Eye (tissue), 1 donor: ENCODE measurements around the gene ORMDL2.

ENCODE experiments used
- DNase-seq: peaks from one replicate; pipeline ENCODE4 v3.0.0-alpha.2; 2015

ORMDL2 gene, protein sequence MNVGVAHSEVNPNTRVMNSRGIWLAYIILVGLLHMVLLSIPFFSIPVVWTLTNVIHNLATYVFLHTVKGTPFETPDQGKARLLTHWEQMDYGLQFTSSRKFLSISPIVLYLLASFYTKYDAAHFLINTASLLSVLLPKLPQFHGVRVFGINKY

DNA sequence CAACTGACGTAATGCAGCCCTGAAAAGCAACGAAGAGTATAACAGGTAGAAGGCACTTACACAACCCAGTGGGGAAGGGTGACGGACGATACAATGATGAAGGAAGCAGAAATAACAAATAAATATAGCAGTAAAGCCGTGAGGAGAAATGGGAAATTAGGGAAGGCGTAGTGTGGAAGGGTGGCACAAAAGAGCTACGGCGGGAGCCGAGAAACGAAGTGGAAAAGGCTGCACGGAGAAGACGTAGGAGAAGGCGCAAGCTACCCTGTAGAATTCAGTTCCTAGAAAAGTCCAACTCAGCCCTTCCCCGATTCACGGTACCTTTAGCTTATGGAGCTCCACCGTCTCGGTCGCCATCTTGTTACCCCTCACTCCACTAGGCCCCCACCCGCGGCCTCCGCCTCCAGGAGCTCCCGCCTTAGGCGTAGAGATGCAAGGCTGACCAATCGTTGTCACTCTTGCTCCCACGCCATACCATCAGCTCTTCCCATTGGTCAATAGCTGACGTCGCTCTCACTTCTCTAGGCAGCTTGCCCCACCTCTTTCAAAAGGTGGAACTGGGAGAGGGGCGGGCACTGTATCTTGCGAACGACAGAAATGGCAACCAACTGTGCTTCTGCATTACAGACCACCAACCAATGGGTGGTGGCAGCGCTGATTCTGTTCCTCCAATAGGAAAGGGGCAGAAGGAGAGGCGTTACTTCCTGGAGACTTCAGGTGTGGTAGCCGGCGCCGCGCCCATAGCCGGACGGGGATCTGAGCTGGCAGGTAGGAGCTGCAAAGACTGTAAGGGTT is at the start of gene ORMDL2, which contains the start of gene SARNP:
TSS of gene ORMDL2 (plus strand) at position 697 of the 795 bp plus-strand sequence. CDS start 959 bp downstream, outside the sequence.
TSS of gene SARNP (minus strand) at position 380 of the 795 bp plus-strand sequence. CDS start at position 357, 23 bp downstream.
- DNase-seq = peak; percentile 100

DNA sequence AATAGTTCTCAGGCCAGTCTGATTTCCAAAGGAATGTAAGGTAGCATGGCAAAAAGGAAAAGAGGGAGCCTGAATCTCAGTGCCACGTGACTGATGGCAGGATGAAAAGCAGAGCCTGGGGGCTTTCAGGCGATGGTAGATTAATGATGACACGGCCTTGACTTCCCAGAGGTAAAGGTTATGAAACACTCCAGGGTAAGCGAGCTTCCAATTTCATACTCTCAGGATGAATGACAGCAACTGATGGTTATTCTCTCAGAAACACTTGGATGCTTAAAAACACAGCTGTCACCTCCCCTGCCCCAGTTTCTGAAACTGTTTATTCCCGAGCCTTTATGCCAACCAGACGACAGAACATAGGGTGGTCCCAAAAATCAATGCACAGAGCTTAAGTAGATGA is 46.1 kb upstream of the ORMDL2 start:
- peak; percentile 65 for DNase-seq

DNA sequence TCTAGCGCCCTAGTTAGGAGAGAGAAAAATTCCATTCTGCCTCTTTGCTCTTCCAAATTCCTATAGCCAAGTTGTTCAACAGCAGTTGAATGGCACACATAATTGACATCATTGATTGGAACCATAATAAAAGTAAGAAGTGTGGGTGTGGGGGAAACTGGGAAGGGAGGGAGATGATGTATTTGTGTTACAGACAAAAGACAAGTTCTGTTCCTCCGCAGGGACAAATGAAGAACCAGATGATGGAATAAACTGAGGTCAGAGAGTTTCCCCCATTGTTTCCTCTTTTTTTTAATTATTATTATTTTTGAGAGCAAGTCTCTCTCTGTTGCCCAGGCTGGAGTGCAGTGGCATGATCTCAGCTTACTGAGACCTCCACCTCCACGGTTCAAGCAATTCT is 40.0 kb upstream of the ORMDL2 start:
- no peak for DNase-seq

DNA sequence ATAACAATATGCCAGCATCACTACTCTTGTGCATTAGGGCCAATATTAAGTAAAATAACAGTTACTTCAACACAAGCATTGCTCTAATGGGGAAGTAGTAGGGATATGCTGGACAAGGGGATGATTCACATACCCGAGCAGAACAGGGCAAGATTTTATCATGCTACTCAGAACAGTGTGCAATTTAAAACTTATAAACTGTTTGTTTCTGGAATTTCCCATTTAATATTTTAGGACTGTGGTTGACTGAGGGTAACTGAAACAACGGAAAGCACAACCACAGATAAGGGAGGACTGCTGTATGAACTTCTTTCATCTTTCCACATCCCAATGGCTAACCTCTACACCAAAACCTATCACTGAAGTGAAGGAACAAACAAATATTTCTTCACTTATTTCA is 37.2 kb upstream of the ORMDL2 start:
- no peak for DNase-seq

DNA sequence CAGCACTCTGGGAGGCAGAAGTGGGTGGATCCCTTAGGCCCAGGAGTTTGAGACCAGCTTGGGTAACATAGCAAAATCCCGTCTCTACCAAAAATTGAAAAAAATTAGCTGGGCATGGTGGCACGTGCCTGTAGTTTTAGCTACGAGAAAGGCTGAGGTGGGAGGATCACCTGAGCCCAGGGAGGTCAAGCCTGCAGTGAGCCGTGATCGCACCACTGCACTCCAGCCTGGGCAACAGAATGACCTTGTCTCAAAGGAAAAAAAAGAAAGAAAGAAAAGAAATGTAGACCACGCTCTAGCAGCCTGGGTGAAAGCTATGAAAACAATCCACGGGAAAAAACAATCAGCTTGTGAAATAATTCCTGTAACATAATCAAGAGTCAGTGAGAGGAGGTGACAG is 29.3 kb upstream of the ORMDL2 start:
- no peak for DNase-seq

DNA sequence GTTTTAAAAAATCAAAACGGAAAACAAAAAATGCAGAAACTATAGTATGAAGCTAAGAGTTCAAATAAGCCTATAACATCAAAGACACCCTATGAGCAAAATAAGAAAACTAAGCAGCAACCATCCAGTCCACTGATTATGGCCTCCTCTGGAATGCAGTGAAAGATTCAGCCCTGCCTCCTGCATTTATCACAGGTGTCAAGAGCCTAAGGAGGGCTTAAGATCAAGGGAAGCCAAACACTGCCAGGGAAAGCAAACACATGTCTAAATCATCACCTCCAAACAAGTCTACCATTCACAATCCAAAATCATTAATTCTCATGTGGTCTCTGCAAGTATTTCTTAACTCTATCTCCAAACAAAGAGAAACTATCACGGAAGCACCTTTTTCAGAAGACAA is 28.7 kb upstream of the ORMDL2 start:
- DNase-seq = no peak

DNA sequence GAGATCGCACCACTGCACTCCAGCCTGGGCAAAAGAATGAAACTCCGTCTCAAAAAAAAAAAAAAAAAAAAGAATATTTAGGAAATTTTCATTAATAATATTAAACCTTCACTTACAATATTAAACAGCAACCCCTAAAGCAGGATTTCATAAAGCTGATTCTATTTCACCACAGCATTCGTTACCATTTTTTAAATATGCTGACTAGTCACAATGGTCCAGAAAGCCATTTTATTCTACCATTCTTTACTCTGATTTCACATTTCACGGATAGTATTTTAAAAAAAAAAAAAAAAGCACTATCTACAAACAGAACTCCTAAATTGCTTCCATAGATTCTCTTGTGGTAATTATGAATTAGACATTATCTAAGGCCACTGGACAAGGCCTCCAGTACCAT is 27.9 kb upstream of the ORMDL2 start:
- DNase-seq = no peak

DNA sequence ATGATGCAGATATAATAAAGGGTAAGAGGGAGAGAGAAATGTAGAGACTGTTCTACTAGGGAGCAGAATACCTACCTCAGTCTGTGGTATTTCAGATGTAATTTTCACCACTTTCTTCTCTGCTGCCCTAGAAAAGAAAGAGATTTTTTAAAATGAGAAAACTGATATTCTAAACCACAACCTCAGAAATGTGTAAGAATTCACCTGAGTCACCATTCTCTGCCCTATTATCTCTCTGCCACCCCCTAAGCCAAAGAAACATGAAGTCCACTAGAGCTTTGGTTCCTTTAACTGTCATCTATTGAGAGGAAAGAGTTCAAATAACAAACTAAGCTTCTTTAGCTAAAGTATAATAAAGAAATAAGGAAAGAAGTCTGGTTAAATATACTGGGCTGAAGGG is 21.9 kb upstream of the ORMDL2 start:
- no peak for DNase-seq

DNA sequence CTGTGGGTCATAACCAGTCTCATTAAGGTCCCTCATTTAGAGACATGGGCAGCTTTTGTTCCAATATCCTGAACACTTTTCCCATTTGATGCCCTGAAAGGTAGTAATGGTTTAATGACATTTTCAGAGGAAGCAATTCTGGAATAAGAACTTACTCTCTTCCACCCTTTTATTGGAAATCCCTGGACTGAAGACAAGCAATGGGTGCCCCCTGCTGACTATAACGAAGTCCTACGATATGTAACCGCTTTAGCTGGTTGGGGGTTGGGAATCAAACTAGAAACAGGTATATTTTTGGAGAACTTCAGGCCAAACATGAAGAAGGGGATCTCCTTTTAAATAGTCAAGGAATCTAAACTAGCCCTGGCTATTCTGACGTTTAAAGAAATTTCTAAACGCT is 20.8 kb upstream of the ORMDL2 start:
- DNase-seq = peak; percentile 80

DNA sequence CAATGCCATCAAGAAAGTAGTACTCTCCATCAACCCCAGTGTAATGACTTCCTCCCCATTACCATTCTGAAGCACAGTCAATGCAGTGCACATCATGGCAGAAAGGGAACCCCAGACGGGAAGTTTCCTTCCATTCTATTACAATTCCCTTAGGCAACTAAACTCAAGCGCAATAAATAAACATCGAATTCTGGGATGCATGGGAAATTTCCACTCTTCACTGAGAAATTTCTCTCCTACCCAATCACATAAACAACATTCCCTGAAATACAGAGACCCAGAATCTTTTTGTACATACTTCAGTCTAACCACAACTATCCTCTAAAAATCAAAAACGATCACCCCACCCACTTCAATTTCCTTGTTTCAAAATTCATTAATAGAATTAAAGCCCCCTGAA is 20.3 kb upstream of the ORMDL2 start:
- no peak for DNase-seq

DNA sequence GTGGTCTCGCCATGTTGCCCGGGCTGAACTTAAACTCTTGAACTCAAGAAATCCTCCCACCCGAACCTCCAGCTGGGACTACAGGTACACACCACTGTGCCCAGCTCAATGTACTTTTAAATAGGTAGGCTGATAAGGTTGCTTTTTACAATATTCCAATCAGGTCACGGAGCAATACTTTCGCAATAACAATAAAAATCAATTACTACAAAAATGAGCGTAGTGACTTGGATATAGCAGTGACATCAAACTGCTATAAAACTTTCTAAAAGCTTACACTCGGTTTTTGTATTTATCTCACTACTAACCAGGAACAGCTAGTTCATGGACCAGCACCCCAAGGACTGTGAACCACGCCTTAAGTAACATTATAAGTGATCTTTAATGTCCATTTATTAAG is 10.9 kb upstream of the ORMDL2 start:
- DNase-seq = no peak

DNA sequence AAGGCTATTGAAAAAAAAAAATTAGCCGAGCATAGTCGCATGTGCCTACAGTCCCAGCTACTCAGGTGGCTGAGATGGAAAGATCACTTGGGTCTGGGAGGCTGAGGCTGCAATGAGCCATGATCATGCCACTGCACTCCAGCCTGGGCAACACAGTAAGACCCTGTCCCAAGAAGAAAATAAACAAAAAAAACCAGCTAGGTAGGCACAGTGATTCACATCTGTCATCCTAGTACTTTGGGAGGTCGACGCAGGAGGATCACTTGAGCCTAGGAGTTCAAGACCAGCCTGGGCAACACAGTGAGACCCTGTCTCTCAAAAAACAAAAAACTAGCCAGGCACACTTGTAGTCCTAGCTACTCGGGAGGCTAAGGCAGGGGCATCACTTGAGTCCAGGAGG is 8.6 kb upstream of the ORMDL2 start:
- DNase-seq = no peak

DNA sequence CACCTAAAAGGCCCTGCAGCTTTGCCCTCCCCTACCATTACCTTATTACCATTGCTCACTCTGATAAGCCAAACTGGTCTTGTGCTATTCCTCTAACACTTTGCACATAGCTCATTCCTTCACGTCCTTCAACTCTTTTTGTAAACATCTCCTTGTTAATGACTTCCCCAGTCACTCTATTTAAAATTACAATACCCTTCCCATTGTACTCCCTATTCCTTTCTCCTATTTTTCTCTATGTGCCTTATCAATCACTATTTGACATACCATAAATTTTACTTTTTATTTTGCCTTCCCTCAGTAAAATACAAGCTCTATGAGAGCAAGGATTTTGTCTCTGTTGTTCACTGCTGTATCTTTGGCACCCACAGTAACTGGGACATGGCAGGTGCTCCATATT is 5.8 kb upstream of the ORMDL2 start:
- no peak for DNase-seq

DNA sequence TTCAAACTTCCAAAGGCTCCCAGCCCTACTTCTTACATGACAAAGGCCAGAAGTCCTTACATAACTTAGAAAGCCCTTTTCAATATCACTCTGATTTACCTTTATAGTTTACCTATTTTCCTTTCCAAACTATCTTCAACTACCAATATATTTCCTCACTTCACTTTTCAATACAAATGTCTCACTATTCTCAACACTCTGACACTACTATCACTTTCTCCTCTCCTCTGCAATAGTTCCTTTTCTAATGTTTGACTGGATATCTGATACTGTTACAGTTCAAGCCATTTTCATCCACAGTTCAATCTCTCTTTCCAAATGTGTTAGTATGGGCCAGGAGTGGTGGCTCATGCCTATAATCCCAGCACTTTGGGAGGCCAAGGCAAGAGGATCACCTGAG is 3.6 kb upstream of the ORMDL2 start:
- no peak for DNase-seq

DNA sequence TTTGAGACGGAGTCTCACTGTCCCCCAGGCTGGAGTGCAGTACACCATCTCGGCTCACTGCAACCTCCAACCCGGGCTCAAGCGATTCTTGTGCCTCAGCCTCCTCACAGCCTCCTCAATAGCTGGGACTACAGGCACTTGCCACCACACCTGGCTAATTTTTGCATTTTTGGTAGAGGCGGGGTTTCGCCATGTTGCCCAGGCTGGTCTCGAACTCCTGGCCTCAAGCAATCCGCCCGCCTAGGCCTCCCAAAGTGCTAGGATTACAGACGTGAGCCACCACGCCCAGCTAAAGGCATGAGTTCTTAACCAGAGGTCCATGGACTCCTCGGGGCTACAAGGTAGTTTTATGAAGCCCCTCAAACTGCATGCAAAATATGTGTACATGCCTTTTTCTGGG is 2.4 kb upstream of the ORMDL2 start:
- DNase-seq = no peak

DNA sequence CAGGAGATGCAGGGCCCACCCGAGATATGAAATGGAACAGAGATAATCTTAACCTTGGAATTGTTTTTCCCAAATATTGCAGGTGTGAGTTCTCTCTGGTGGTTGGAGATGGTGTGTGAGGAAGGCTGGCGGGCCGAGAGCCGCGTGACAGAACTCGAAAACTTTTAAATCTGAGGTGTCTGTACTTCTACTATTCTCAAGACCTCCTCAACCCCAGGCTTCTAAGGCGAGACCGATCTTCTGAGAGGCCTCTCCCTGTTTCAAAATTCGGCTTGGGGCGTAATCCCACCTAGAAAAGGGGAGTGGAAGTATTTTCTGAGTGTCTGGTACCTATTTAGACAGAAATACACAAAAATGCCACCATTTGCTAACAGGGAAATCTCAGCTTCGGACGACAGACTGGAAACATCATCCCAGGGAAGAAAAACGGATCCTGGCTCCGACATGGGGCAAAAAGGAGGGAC is 928 bp upstream of the ORMDL2 start:
- DNase-seq = no peak

DNA sequence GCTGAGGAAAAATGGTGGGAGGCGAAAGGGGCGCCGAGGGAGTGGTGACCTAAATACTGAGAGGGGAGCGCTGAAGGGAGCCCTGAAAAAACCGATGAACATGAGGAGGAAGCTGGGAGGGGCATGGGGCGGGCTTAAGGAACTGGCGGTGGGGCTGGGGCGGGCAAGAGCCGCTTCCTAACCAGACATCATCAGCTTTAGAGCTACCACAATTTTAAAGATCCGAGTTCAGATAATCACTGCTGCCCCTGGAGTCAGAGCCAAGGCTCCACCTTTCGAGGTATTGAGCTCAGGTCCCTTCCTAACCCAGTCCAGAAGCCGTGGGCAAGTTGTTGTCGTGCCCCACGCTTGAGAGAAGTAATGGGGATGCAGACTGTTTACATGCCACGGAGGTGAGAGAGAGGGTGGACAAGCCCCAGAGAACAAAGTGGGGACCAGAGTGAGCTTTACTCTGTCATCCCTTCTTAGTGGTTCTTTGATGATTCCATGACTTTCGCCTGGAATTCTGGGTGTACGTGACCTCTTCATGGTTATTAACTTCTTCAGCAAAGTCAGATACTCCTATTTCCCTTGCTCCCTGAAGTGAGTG is 393 bp downstream of the ORMDL2 start:
- DNase-seq = no peak

DNA sequence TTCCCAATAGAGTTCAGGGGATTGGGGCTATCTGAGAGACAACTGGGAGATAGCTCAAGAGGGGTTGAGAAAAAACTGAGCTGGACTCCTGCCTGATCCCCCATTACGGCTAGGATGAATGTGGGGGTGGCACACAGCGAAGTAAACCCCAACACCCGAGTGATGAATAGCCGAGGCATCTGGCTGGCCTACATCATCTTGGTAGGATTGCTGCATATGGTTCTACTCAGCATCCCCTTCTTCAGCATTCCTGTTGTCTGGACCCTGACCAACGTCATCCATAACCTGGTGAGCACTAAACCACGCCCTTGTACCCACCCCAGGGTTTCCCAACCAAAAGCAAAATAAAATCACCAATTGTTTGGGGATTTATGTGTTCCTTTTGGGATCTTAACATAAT is 1.0 kb downstream of the ORMDL2 start:
- DNase-seq = no peak

DNA sequence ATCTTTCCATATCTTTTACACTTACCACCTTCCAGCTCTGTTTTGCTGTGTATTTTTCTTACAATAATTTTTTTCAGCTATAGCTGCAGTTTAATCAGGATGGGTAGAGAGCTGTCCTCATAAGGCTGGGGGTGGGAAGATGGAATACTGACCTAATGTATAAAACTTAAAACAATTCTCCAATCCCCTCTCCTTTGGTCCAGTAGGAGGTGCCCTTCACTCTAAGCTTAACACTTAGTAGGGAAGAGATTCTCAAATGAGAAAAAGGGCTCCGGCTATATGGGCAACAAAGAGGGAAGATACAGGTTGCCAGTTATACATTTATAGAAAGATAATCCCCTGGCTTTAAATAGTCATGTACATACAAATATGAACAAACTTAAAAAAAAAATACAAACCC is 2.8 kb downstream of the ORMDL2 start:
- DNase-seq = no peak

DNA sequence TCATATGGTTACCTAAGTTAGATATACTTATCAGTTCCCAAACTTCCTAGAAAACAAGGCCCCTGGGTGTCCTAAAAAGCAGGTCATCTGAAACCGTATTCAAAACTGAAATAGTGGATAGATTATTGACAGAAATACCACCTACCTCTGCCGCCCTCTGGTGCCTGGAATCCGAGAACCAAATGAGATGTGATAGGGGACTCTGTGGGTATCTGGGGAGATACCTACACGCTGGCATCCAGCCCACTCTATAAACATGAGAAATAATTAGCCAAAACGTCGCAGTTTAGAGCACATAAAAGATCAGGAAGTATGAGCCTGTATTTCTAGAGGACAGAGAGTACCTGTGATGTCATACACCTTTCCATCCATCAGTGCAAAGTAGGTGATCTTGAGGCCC is 4.4 kb downstream of the ORMDL2 start:
- DNase-seq = peak; percentile 7

DNA sequence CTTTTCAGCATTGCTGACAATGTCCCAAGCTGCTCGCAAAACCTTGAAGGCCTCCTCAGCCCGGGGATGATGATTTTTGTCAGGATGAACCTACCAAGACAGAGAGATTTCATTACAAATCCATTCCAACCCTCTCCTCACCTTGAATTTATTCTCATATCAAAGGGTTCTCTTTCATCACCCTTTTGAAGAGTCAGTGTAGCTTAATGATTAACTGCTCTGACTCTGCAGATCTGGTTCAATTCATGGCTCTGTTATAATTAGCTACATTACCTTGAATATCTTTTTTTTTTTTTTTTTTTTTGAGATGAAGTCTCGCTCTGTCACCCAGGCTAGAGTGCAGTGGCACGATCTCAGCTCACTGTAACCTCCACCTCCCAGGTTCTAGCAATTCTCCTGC is 5.6 kb downstream of the ORMDL2 start:
- DNase-seq = no peak

DNA sequence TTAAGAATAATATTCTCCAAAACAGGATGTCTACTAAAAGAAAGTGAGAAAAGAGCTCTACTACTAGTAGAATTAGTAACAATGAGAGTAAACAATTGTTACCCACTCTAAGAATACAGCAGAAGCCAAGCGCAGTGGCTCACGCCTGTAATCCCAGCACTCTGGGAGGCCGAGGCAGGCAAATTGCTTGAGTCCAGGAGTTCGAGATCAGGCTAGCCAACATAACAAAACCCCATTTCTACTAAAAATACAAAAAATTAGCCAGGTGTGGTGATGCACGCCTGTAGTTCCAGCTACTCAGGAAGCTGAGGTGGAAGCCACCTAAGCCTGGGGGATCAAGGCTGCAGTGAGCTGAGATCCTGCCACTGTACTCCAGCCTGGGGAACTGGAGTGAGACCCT is 6.9 kb downstream of the ORMDL2 start:
- no peak for DNase-seq

DNA sequence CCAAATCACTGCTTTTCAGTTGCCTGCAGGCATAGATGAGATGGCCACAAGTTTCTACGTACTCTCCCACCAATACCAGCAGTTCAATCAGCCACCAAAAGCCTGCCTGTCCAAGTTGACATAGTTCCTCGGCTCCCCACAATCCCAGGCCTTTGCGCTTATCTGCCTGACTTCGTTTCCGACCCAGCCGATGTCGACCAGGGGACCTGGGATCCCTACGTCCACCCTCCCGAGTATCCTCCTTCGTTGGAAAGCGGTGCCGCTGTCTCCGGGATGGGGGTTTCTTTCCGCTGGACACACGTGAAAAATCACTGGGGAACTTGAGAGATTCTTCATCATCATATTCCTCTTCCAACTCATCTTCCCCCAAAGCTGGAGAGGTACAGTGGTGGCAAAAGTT is 10.0 kb downstream of the ORMDL2 start:
- no peak for DNase-seq

DNA sequence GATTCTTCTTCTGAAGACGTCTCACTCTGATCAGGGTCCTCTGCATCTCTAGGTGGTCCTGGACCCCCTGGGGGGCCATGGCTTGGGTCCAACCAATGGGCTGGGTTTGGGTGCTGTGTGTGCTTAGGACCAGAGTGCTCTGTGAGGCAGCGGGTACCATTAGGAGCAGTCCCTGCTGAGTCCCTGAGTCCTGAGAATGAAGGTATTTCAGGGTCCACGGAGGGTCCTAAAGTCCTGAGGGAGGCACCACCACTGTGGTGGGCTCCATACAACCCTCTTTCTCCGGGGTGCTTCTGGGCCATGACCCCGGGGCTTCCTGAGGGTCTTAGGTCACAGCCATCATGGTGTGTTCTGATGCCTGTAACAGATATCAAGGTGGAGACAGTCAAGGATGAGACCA is 10.5 kb downstream of the ORMDL2 start:
- DNase-seq = no peak
